Neural progenitor cell (in vitro differentiated cells): ENCODE measurements around the gene SKIL. TPM values are rescaled to one million over a fixed set of nuclear protein-coding genes. Genes with fewer than 3 reads are reported as not detected.

ENCODE experiments used
- DNase-seq: peaks from one replicate; pipeline ENCODE4 v3.0.0-alpha.2; 2016; ENCODE audit warnings: low spot score
- H2AFZ ChIP-seq: fragments of 200-600 bp; sonication (generic); replicated peaks from 2 replicates; pipeline ENCODE4 v1.6.1; 2016; ENCODE audit warnings: antibody characterized with exemption
- H3F3A ChIP-seq: fragments of 200-600 bp; sonication (generic); 2 replicates; pipeline ENCODE4 v1.6.1; 2016; ENCODE audit warnings: antibody characterized with exemption, low read depth
- H3K27ac ChIP-seq: fragments of 200-600 bp; sonication (generic); 2 replicates; pipeline ENCODE4 v1.5.1; 2016; ENCODE audit warnings: mild to moderate bottlenecking
- H3K27me3 ChIP-seq: fragments of 200-600 bp; sonication (generic); 2 replicates; pipeline ENCODE4 v1.6.1; 2016; ENCODE audit warnings: mild to moderate bottlenecking, moderate library complexity
- H3K36me3 ChIP-seq: fragments of 200-600 bp; sonication (generic); 2 replicates; pipeline ENCODE4 v1.5.1; 2016
- H3K4me1 ChIP-seq: fragments of 200-600 bp; sonication (generic); 2 replicates; pipeline ENCODE4 v1.6.1; 2016; ENCODE audit warnings: mixed run types
- H3K4me2 ChIP-seq: fragments of 200-600 bp; sonication (generic); 2 replicates; pipeline ENCODE4 v1.6.1; 2016
- H3K4me3 ChIP-seq: fragments of 200-600 bp; sonication (generic); 2 replicates; pipeline ENCODE4 v1.5.1; 2016
- H3K79me2 ChIP-seq: fragments of 200-600 bp; sonication (generic); 2 replicates; pipeline ENCODE4 v1.6.1; 2016; ENCODE audit warnings: low read depth
- H3K9ac ChIP-seq: fragments of 200-600 bp; sonication (generic); 2 replicates; pipeline ENCODE4 v1.6.1; 2016
- H3K9me3 ChIP-seq: fragments of 200-600 bp; sonication (generic); 2 replicates; pipeline ENCODE4 v1.5.1; 2016; ENCODE audit warnings: low read depth
- H4K20me1 ChIP-seq: fragments of 200-600 bp; sonication (generic); 2 replicates; pipeline ENCODE4 v1.6.1; 2016; ENCODE audit warnings: low read depth
- H3K27ac Mint-ChIP-seq: 3 replicates; pipeline ENCODE4 v1.8.0; 2021; ENCODE audit warnings: mixed read lengths
- H3K27me3 Mint-ChIP-seq: 2 replicates; pipeline ENCODE4 v1.8.0; 2022; ENCODE audit warnings: low read depth, mild to moderate bottlenecking, inconsistent platforms, moderate library complexity, mixed read lengths; ENCODE audit not compliant: insufficient read depth
- H3K36me3 Mint-ChIP-seq: 3 replicates; pipeline ENCODE4 v1.8.0; 2021; ENCODE audit warnings: mixed read lengths
- H3K4me1 Mint-ChIP-seq: 3 replicates; pipeline ENCODE4 v1.8.0; 2021; ENCODE audit warnings: mixed read lengths
- H3K4me3 Mint-ChIP-seq: 3 replicates; pipeline ENCODE4 v1.8.0; 2021; ENCODE audit warnings: mild to moderate bottlenecking, moderate library complexity, mixed read lengths
- H3K9me3 Mint-ChIP-seq: 3 replicates; pipeline ENCODE4 v1.8.0; 2020; ENCODE audit warnings: mixed read lengths
- EZH2 ChIP-seq: fragments of 200-600 bp; sonication (generic); IDR thresholded peaks from 2 replicates; pipeline ENCODE4 v1.6.1; 2017; ENCODE audit warnings: antibody characterized with exemption, mild to moderate bottlenecking, moderate library complexity
- EZH2phosphoT487 ChIP-seq: fragments of 200-600 bp; sonication (generic); IDR thresholded peaks from 2 replicates; pipeline ENCODE4 v1.6.1; 2017; ENCODE audit warnings: antibody characterized with exemption
- total RNA-seq: library from RNA; depleted of rRNA; stranded (reverse); fragments of >200 nt; gene quantifications from 2 replicates; pipeline ENCODE4 v1.2.3, GENCODE V29; 2015; ENCODE audit warnings: low replicate concordance
- TF ChIP-seq, protein P1 (sequence below): fragments of 200-600 bp; sonication (generic); IDR thresholded peaks from 2 replicates; pipeline ENCODE4 v1.5.1; 2017; ENCODE audit warnings: antibody characterized with exemption, mild to moderate bottlenecking

SKIL gene
- total RNA-seq, 1 donor from 2014 or later: 26.6 TPM

DNA sequence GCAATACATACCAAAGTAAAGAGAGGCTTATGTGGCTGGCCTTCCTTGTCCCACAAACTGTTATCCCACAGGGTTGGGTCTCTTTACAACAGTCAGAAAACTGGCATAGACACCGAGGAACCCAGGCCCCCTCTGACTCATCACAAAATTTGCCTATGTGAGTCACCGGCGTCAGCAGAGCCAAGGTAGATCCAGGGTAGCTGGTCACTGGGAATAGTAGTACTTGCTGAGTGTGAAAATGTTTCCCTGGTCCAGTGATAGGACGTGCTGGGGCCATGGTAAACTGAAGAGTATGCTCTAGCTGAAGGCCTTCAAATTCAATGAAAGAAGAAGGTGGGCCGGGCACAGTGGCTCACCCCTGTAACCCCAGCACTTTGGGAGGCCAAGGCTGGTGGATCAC lies 27.1 kb upstream of the SKIL start:
- H3K27me3 ChIP-seq: no peaks in the 10 kb centered on the region
- H3K9me3 Mint-ChIP-seq: peaks cover 29% of the 10 kb centered on the region

DNA sequence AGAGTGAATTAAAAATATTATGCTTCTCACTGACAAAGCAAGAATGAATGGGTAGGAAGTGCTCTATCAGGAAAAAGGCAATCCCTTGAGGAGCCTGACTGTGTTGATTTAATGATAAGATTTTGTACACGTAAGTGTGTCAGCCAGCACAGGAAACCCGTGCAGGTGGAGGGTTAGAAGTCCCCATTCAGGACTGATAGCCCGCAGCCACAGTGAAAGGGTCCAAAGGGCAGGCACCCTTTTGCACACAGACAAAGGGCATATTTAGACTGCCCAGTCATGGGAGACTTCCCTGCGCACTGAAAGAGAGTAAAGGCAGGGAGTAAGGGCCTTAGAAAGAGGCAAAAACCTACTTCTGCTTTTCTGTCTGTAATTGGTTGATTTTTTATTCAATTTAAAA lies 26.4 kb upstream of the SKIL start:
- H2AFZ ChIP-seq: no peak overlapping the region
- TF ChIP-seq EZH2 (no peak), EZH2phosphoT487 (no peak)
- TF ChIP-seq, protein P1, sequence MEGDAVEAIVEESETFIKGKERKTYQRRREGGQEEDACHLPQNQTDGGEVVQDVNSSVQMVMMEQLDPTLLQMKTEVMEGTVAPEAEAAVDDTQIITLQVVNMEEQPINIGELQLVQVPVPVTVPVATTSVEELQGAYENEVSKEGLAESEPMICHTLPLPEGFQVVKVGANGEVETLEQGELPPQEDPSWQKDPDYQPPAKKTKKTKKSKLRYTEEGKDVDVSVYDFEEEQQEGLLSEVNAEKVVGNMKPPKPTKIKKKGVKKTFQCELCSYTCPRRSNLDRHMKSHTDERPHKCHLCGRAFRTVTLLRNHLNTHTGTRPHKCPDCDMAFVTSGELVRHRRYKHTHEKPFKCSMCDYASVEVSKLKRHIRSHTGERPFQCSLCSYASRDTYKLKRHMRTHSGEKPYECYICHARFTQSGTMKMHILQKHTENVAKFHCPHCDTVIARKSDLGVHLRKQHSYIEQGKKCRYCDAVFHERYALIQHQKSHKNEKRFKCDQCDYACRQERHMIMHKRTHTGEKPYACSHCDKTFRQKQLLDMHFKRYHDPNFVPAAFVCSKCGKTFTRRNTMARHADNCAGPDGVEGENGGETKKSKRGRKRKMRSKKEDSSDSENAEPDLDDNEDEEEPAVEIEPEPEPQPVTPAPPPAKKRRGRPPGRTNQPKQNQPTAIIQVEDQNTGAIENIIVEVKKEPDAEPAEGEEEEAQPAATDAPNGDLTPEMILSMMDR: no peak
- H3K27ac ChIP-seq: no peak overlapping the region
- no peaks in the 10 kb centered on the region for H3K9me3 ChIP-seq
- peaks cover 28% of the 10 kb centered on the region for H3K9me3 Mint-ChIP-seq
- no peaks in the 10 kb centered on the region for H3K36me3 Mint-ChIP-seq
- H3K79me2 ChIP-seq: no peaks in the 10 kb centered on the region
- no peak overlapping the region for H3K4me3 Mint-ChIP-seq
- no peaks in the 10 kb centered on the region for H3K4me1 ChIP-seq
- H3K4me1 Mint-ChIP-seq: no peaks in the 10 kb centered on the region
- peaks cover 3% of the 10 kb centered on the region for H3K27me3 Mint-ChIP-seq
- DNase-seq: no peak
- no peak overlapping the region for H3K27ac Mint-ChIP-seq
- H3K4me3 ChIP-seq: no peak overlapping the region
- no peaks in the 10 kb centered on the region for H3K27me3 ChIP-seq
- H4K20me1 ChIP-seq: no peaks in the 10 kb centered on the region
- no peaks in the 10 kb centered on the region for H3K36me3 ChIP-seq
- no peak overlapping the region for H3K9ac ChIP-seq
- no peak overlapping the region for H3K4me2 ChIP-seq
- H3F3A ChIP-seq: no peaks in the 10 kb centered on the region

More for the DNA sequence above, 27.1 kb upstream of the SKIL start:
- Histone ChIP-seq H4K20me1 (no peaks in the 10 kb centered on the region), H3F3A (no peaks in the 10 kb centered on the region), H3K36me3 (no peaks in the 10 kb centered on the region), H3K79me2 (no peaks in the 10 kb centered on the region), H2AFZ (no peak overlapping the region), H3K9me3 (no peaks in the 10 kb centered on the region), H3K4me3 (no peak overlapping the region), H3K4me1 (no peaks in the 10 kb centered on the region), H3K9ac (no peak overlapping the region), H3K27ac (no peak overlapping the region), H3K4me2 (no peak overlapping the region)
- H3K4me1 Mint-ChIP-seq: no peaks in the 10 kb centered on the region
- TF ChIP-seq, protein P1: no peak
- TF ChIP-seq EZH2 (no peak), EZH2phosphoT487 (no peak)
- H3K27me3 Mint-ChIP-seq: peaks cover 4% of the 10 kb centered on the region
- H3K4me3 Mint-ChIP-seq: no peak overlapping the region
- H3K36me3 Mint-ChIP-seq: no peaks in the 10 kb centered on the region
- no peak overlapping the region for H3K27ac Mint-ChIP-seq
- DNase-seq: no peak

DNA sequence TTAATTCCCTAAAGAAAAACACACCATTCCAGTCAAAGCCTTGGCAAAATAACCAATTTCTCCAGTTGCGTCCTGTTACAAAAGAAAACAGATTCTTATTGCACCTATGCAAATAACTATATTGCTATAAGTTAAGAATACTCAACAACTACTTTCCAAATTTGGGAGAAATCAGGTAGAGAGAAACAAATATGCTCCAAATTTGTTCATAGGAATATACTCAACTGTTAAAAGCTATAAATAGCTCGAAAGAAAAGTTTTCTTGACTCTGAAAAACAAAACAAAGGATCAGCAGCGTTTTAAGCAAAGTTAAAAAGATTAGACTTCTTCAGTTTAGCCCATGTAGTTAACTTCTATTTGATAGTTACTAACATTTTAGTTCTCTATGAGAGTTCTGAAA lies 20.1 kb upstream of the SKIL start:
- no peak overlapping the region for H2AFZ ChIP-seq
- DNase-seq: no peak
- no peaks in the 10 kb centered on the region for H3K4me1 ChIP-seq
- TF ChIP-seq, protein P1: no peak
- TF ChIP-seq EZH2 (no peak), EZH2phosphoT487 (no peak)
- no peak overlapping the region for H3K4me3 Mint-ChIP-seq
- no peaks in the 10 kb centered on the region for H3K4me1 Mint-ChIP-seq
- H3K9me3 Mint-ChIP-seq: peaks cover 41% of the 10 kb centered on the region
- H3K27me3 Mint-ChIP-seq: no peaks in the 10 kb centered on the region
- H3K27ac ChIP-seq: no peak overlapping the region
- H4K20me1 ChIP-seq: no peaks in the 10 kb centered on the region
- no peak overlapping the region for H3K4me2 ChIP-seq
- H3F3A ChIP-seq: no peaks in the 10 kb centered on the region
- no peaks in the 10 kb centered on the region for H3K79me2 ChIP-seq
- H3K4me3 ChIP-seq: no peak overlapping the region
- peaks cover 12% of the 10 kb centered on the region for H3K9me3 ChIP-seq
- H3K36me3 Mint-ChIP-seq: no peaks in the 10 kb centered on the region
- H3K36me3 ChIP-seq: no peaks in the 10 kb centered on the region
- no peak overlapping the region for H3K27ac Mint-ChIP-seq
- no peak overlapping the region for H3K9ac ChIP-seq
- no peaks in the 10 kb centered on the region for H3K27me3 ChIP-seq
